Smooth muscle cell (in vitro differentiated cells): ENCODE data around the gene C1QTNF5. TPM values are rescaled to one million over a fixed set of nuclear protein-coding genes. Genes with fewer than 3 reads are reported as not detected.

Experiments
- DNase-seq: peaks from one replicate; lab custom pipeline; 2025; ENCODE audit not compliant: unreplicated experiment; lab: John Stamatoyannopoulos, UW
- H2AFZ ChIP-seq: fragments of 200-600 bp; sonication (generic); 2 replicates; pipeline ENCODE4 v1.6.0; 2016; ENCODE audit warnings: antibody characterized with exemption, low read depth, mild to moderate bottlenecking
- H3F3A ChIP-seq: fragments of 200-600 bp; sonication (generic); 2 replicates; pipeline ENCODE4 v1.6.0; 2017; ENCODE audit warnings: antibody characterized with exemption, low read depth
- H3K27ac ChIP-seq: fragments of 200-600 bp; sonication (generic); 2 replicates; pipeline ENCODE4 v1.5.1; 2016; ENCODE audit warnings: low read depth, mild to moderate bottlenecking
- H3K27me3 ChIP-seq: fragments of 200-600 bp; sonication (generic); 2 replicates; pipeline ENCODE4 v1.6.1; 2016; ENCODE audit warnings: low read depth, mild to moderate bottlenecking
- H3K36me3 ChIP-seq: fragments of 200-600 bp; sonication (generic); 2 replicates; pipeline ENCODE4 v1.5.1; 2016; ENCODE audit warnings: low read depth
- H3K4me1 ChIP-seq: fragments of 200-600 bp; sonication (generic); 2 replicates; pipeline ENCODE4 v1.5.1; 2016; ENCODE audit warnings: low read depth
- H3K4me2 ChIP-seq: fragments of 200-600 bp; sonication (generic); 2 replicates; pipeline ENCODE4 v1.6.0; 2016; ENCODE audit warnings: mild to moderate bottlenecking
- H3K4me3 ChIP-seq: fragments of 200-600 bp; sonication (generic); 2 replicates; pipeline ENCODE4 v1.5.1; 2016; ENCODE audit warnings: mild to moderate bottlenecking
- H3K79me2 ChIP-seq: fragments of 200-600 bp; sonication (generic); 2 replicates; pipeline ENCODE4 v1.6.0; 2016; ENCODE audit warnings: low read depth, mild to moderate bottlenecking
- H3K9ac ChIP-seq: fragments of 200-600 bp; sonication (generic); 2 replicates; pipeline ENCODE4 v1.6.0; 2016; ENCODE audit warnings: low read depth
- H3K9me3 ChIP-seq: fragments of 200-600 bp; sonication (generic); replicated peaks from 2 replicates; pipeline ENCODE4 v1.5.1; 2016; ENCODE audit warnings: low read depth
- H4K20me1 ChIP-seq: fragments of 200-600 bp; sonication (generic); 2 replicates; pipeline ENCODE4 v1.6.0; 2016; ENCODE audit warnings: low read depth
- WGBS: methylation state at CpG from one replicate; pipeline ENCODE4 v1.1.7; 2016; ENCODE audit warnings: low lambda C conversion rate; 5-methylcytosine and 5-hydroxymethylcytosine counted together
- microRNA-seq: library from miRNA; unstranded; fragments of <30 nt; microRNA quantifications from one replicate; pipeline ENCODE4, GENCODE V29; 2016; ENCODE audit warnings: borderline number of aligned reads
- polyA plus RNA-seq: library from polyadenylated mRNA; unstranded; fragments of >200 nt; fragmentation: Nextera tagmentation; extraction: Ambion mirVana; gene quantifications from 2 replicates; pipeline ENCODE4 v1.2.1, GENCODE V29; 2016
- small RNA-seq: library from RNA; depleted of rRNA; stranded (forward); fragments of <200 nt; gene quantifications from one replicate; pipeline ENCODE3, GENCODE V24; 2014
- total RNA-seq: library from RNA; depleted of rRNA; stranded (reverse); fragments of >200 nt; gene quantifications from 2 replicates; pipeline ENCODE4 v1.2.3, GENCODE V29; 2014
- TF ChIP-seq, protein P1 (sequence below): fragments of 200-600 bp; sonication (generic); IDR thresholded peaks from 2 replicates; pipeline ENCODE4 v1.5.1; 2017; ENCODE audit warnings: borderline replicate concordance, mild to moderate bottlenecking, antibody characterized with exemption; ENCODE audit not compliant: insufficient read depth, poor library complexity, severe bottlenecking

Gene C1QTNF5
- total and polyA plus RNA-seq, 2 experiments from 2014 or later, result 7.0 to 7.2 TPM

- no peak overlapping the region for H3K9ac ChIP-seq
- H3K27me3 ChIP-seq, result no peaks in the 10 kb centered on the region
- no peak overlapping the region for H3K4me3 ChIP-seq
- H3K9me3 ChIP-seq, result peaks cover 8% of the 10 kb centered on the region
- H4K20me1 ChIP-seq, result no peaks in the 10 kb centered on the region
- no peak overlapping the region for H2AFZ ChIP-seq
- H3K36me3 ChIP-seq, result peaks cover 25% of the 10 kb centered on the region
- no peaks in the 10 kb centered on the region for H3K4me1 ChIP-seq
- WGBS, result 78% methylated on average over 3 of the region's 3 CpGs
- no peak overlapping the region for H3K27ac ChIP-seq
- H3F3A ChIP-seq, result no peaks in the 10 kb centered on the region
- DNase-seq, result no peak
- TF ChIP-seq, protein P1, sequence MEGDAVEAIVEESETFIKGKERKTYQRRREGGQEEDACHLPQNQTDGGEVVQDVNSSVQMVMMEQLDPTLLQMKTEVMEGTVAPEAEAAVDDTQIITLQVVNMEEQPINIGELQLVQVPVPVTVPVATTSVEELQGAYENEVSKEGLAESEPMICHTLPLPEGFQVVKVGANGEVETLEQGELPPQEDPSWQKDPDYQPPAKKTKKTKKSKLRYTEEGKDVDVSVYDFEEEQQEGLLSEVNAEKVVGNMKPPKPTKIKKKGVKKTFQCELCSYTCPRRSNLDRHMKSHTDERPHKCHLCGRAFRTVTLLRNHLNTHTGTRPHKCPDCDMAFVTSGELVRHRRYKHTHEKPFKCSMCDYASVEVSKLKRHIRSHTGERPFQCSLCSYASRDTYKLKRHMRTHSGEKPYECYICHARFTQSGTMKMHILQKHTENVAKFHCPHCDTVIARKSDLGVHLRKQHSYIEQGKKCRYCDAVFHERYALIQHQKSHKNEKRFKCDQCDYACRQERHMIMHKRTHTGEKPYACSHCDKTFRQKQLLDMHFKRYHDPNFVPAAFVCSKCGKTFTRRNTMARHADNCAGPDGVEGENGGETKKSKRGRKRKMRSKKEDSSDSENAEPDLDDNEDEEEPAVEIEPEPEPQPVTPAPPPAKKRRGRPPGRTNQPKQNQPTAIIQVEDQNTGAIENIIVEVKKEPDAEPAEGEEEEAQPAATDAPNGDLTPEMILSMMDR, result no peak
- peaks cover 6% of the 10 kb centered on the region for H3K79me2 ChIP-seq
- H3K4me2 ChIP-seq, result no peak overlapping the region
Measured at GRCh38 chr11:119295178-119295577, 45.5 kb downstream of the C1QTNF5 start.

GRCh38 chr11:119293461-119293860 is 47.2 kb downstream of the C1QTNF5 start:
- no peaks in the 10 kb centered on the region for H3K4me1 ChIP-seq
- no peak overlapping the region for H3K9ac ChIP-seq
- peaks cover 19% of the 10 kb centered on the region for H3K36me3 ChIP-seq
- DNase-seq, result no peak
- H3K4me2 ChIP-seq, result no peak overlapping the region
- H2AFZ ChIP-seq, result no peak overlapping the region
- no peaks in the 10 kb centered on the region for H4K20me1 ChIP-seq
- H3K4me3 ChIP-seq, result no peak overlapping the region
- H3K79me2 ChIP-seq, result peaks cover 6% of the 10 kb centered on the region
- no peaks in the 10 kb centered on the region for H3F3A ChIP-seq
- WGBS, result 98% methylated on average over 3 of the region's 3 CpGs
- no peaks in the 10 kb centered on the region for H3K27me3 ChIP-seq
- no peak overlapping the region for H3K27ac ChIP-seq
- peaks cover 8% of the 10 kb centered on the region for H3K9me3 ChIP-seq
- TF ChIP-seq, protein P1, result no peak

GRCh38 chr11:119290894-119291497 is 49.7 kb downstream of the C1QTNF5 start:
- DNase-seq, result no peak
- H3K27ac ChIP-seq, result no peak overlapping the region

More at GRCh38 chr11:119290894-119291497, 49.7 kb downstream of the C1QTNF5 start:
- Histone ChIP-seq H3K4me3 (no peak overlapping the region), H3F3A (no peaks in the 10 kb centered on the region), H3K79me2 (peaks cover 3% of the 10 kb centered on the region), H3K9me3 (peaks cover 8% of the 10 kb centered on the region), H3K4me2 (no peak overlapping the region), H3K36me3 (peaks cover 5% of the 10 kb centered on the region), H2AFZ (no peak overlapping the region), H3K9ac (no peak overlapping the region), H3K4me1 (no peaks in the 10 kb centered on the region), H3K27me3 (no peaks in the 10 kb centered on the region), H4K20me1 (no peaks in the 10 kb centered on the region)
- TF ChIP-seq, protein P1, result no peak
- 97% methylated on average over 10 of the region's 10 CpGs for WGBS

Small RNA genes within 50 kb of the gene (microRNA-seq; reads per million reads assigned to microRNA genes)
- gene MIR6756, result not detected

Small RNA genes within 50 kb of the gene (small RNA-seq; reads per million reads assigned to genes)
- gene RF01225 (not detected), gene RNU6-262P (not detected)

Other genes with a start within 250 kb of the C1QTNF5 start
- gene DPAGT1, start 239.0 kb downstream of the C1QTNF5 start, total RNA-seq, result 26.2 and 40.5 TPM in 2 replicates
- 68.1 and 73.7 TPM in 2 replicates for gene DPAGT1, start 239.0 kb downstream of the C1QTNF5 start, polyA plus RNA-seq
- 4.8 and 10.6 TPM in 2 replicates for gene C2CD2L, start 233.5 kb downstream of the C1QTNF5 start, total RNA-seq
- gene C2CD2L, start 233.5 kb downstream of the C1QTNF5 start, polyA plus RNA-seq, result 7.2 and 9.2 TPM in 2 replicates
- 17.3 and 18.6 TPM in 2 replicates for gene HINFP, start 219.3 kb downstream of the C1QTNF5 start, total RNA-seq
- 11.2 and 15.6 TPM in 2 replicates for gene HINFP, start 219.3 kb downstream of the C1QTNF5 start, polyA plus RNA-seq
- 0.76 and 0.85 TPM in 2 replicates for gene ABCG4, start 191.8 kb downstream of the C1QTNF5 start, total RNA-seq
- 2.0 and 2.1 TPM in 2 replicates for gene ABCG4, start 191.8 kb downstream of the C1QTNF5 start, polyA plus RNA-seq
- 10.6 and 13.0 TPM in 2 replicates for gene NLRX1, start 172.2 kb downstream of the C1QTNF5 start, total RNA-seq
- gene NLRX1, start 172.2 kb downstream of the C1QTNF5 start, polyA plus RNA-seq, result 16.8 and 18.7 TPM in 2 replicates
- gene NHERF4, start 155.4 kb downstream of the C1QTNF5 start, total RNA-seq, result not detected in 2 replicates
- 0.34 and 0.39 TPM in 2 replicates for gene NHERF4, start 155.4 kb downstream of the C1QTNF5 start, polyA plus RNA-seq
- gene CBL, start 134.5 kb downstream of the C1QTNF5 start, total RNA-seq, result 17.6 and 18.9 TPM in 2 replicates
- 5.0 and 5.7 TPM in 2 replicates for gene CBL, start 134.5 kb downstream of the C1QTNF5 start, polyA plus RNA-seq
- gene MCAM, start 23.8 kb downstream of the C1QTNF5 start, total RNA-seq, result 138 and 160 TPM in 2 replicates
- gene MCAM, start 23.8 kb downstream of the C1QTNF5 start, polyA plus RNA-seq, result 30.7 and 32.1 TPM in 2 replicates
- gene RNF26, start 6.4 kb downstream of the C1QTNF5 start, total RNA-seq, result 14.6 and 16.1 TPM in 2 replicates
- gene RNF26, start 6.4 kb downstream of the C1QTNF5 start, polyA plus RNA-seq, result 53.3 and 63.1 TPM in 2 replicates
- not detected in 2 replicates for gene MFRP, start 5.8 kb upstream of the C1QTNF5 start, total RNA-seq
- not detected in 2 replicates for gene MFRP, start 5.8 kb upstream of the C1QTNF5 start, polyA plus RNA-seq
- 1.4 and 1.8 TPM in 2 replicates for gene USP2, start 40.8 kb upstream of the C1QTNF5 start, total RNA-seq
- gene USP2, start 40.8 kb upstream of the C1QTNF5 start, polyA plus RNA-seq, result 0.25 and 2.5 TPM in 2 replicates
- 266 and 297 TPM in 2 replicates for gene THY1, start 82.3 kb upstream of the C1QTNF5 start, total RNA-seq
- 411 and 614 TPM in 2 replicates for gene THY1, start 82.3 kb upstream of the C1QTNF5 start, polyA plus RNA-seq